BE2C (cell line): ENCODE measurements around the gene CD101.
A peak's percentile ranks its signal among the peaks of the same experiment; 100 is the strongest.

Source experiments
- DNase-seq: peaks from one replicate; pipeline ENCODE4 v3.0.0-alpha.2; 2020
- H3K27me3 ChIP-seq: fragments of 250-450 bp; sonication (Bioruptor Pico); 2 replicates; pipeline ENCODE4 v1.5.1; 2020; ENCODE audit warnings: mild to moderate bottlenecking
- H3K36me3 ChIP-seq: fragments of 250-450 bp; sonication (Bioruptor Pico); 2 replicates; pipeline ENCODE4 v1.5.1; 2020; ENCODE audit warnings: mild to moderate bottlenecking
- H3K4me1 ChIP-seq: fragments of 250-450 bp; sonication (Bioruptor Pico); 2 replicates; pipeline ENCODE4 v1.5.1; 2020
- H3K4me3 ChIP-seq: 2 replicates; pipeline ENCODE4 v1.5.1; 2011; ENCODE audit warnings: low read depth, low read length
- H3K9me3 ChIP-seq: fragments of 250-450 bp; sonication (Bioruptor Pico); 2 replicates; pipeline ENCODE4 v1.5.1; 2020
- TF ChIP-seq, protein P1 (sequence below): IDR thresholded peaks from 2 replicates; pipeline ENCODE4 v1.5.1; 2012; ENCODE audit warnings: mild to moderate bottlenecking, low read depth, low read length

Gene CD101

DNA sequence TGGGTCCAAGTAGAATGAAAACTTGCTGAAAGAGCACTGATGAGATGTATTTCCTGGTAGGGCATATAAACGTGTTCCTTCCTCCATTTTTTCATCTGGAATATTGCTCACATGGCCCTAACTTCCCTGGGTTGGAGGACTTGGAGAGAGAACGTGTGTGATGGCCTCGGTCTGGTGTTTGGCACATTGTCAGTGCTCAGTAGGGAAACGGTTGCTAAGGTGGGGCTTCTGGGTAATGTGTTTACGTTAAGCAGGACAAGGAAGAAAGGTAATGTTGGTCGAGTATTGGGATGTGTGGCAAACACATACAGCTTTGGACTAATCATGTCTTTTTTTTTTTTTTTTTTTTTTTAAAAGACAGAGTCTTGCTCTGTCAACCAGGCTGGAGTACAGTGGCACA lies 64.8 kb downstream of the CD101 start:
- TF ChIP-seq, protein P1, sequence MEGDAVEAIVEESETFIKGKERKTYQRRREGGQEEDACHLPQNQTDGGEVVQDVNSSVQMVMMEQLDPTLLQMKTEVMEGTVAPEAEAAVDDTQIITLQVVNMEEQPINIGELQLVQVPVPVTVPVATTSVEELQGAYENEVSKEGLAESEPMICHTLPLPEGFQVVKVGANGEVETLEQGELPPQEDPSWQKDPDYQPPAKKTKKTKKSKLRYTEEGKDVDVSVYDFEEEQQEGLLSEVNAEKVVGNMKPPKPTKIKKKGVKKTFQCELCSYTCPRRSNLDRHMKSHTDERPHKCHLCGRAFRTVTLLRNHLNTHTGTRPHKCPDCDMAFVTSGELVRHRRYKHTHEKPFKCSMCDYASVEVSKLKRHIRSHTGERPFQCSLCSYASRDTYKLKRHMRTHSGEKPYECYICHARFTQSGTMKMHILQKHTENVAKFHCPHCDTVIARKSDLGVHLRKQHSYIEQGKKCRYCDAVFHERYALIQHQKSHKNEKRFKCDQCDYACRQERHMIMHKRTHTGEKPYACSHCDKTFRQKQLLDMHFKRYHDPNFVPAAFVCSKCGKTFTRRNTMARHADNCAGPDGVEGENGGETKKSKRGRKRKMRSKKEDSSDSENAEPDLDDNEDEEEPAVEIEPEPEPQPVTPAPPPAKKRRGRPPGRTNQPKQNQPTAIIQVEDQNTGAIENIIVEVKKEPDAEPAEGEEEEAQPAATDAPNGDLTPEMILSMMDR: no peak

DNA sequence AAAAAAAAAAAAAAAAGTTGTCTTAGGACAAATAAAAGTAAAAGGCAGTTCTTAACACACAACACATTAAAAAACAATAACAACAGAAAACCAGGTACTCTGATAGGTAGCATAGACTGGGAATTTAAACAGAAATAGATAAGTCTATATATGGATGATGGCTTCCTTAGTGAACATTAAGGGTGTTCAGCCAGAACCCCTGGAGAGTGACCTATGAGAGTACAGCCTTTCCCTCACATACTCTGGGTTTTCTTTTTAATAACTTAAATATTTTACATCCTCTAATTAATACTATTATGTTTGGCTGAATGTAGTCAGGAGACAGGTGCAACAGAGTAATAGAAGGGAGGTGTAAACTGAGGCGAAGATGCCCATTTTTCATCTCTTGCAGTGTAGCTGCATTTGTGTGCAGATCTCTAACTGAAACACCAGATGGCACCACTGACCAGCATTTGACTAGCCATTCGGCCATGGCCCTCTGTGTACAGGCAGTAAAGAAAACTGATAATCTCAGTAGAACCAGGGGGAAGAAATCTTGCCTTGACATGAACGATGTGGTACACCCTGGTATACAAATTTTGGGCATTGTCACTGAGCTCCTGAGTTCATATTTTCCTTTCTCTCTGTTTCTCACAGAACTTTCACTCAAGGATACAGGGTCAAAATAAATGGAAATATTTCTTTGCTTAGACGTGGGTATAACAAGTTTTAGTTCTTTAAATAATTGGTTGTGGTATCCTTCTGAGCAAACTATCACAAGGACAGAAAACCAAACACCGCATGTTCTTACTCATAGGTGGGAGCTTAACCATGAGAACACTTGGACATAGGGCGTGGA lies 66.2 kb downstream of the CD101 start:
- H3K4me1 ChIP-seq: peaks cover 8% of the 10 kb centered on the region
- TF ChIP-seq, protein P1: peak; percentile 90
- H3K27me3 ChIP-seq: no peaks in the 10 kb centered on the region
- H3K36me3 ChIP-seq: peaks cover 4% of the 10 kb centered on the region
- H3K9me3 ChIP-seq: no peaks in the 10 kb centered on the region
- peak; percentile 67 for DNase-seq
- H3K4me3 ChIP-seq: no peak overlapping the region

More for the DNA sequence above, 64.8 kb downstream of the CD101 start:
- peaks cover 8% of the 10 kb centered on the region for H3K4me1 ChIP-seq
- no peak overlapping the region for H3K4me3 ChIP-seq
- H3K9me3 ChIP-seq: no peaks in the 10 kb centered on the region
- DNase-seq: no peak
- no peaks in the 10 kb centered on the region for H3K27me3 ChIP-seq
- peaks cover 4% of the 10 kb centered on the region for H3K36me3 ChIP-seq

DNA sequence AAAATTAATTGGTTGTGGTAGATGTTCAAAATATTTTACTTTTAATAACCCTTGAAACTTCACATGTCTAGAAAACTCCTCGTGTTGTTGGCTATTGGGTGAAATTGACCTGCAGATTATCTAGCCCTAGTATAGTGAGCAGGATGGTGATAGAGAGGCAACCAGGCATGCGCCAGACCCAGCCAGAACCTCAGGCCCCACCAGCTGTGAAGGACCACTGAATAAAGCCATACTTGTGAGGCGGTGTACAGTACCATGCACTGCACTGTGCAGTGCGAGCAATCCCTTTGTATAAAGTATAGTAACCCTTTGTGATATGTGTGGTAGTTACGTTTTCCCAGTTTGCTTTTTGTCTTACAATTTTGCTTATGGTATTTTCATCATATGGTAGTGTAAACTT lies 67.0 kb downstream of the CD101 start:
- Histone ChIP-seq H3K9me3 (no peaks in the 10 kb centered on the region), H3K4me3 (no peak overlapping the region), H3K4me1 (peaks cover 8% of the 10 kb centered on the region), H3K27me3 (no peaks in the 10 kb centered on the region), H3K36me3 (peaks cover 4% of the 10 kb centered on the region)
- no peak for DNase-seq
- TF ChIP-seq, protein P1: no peak

DNA sequence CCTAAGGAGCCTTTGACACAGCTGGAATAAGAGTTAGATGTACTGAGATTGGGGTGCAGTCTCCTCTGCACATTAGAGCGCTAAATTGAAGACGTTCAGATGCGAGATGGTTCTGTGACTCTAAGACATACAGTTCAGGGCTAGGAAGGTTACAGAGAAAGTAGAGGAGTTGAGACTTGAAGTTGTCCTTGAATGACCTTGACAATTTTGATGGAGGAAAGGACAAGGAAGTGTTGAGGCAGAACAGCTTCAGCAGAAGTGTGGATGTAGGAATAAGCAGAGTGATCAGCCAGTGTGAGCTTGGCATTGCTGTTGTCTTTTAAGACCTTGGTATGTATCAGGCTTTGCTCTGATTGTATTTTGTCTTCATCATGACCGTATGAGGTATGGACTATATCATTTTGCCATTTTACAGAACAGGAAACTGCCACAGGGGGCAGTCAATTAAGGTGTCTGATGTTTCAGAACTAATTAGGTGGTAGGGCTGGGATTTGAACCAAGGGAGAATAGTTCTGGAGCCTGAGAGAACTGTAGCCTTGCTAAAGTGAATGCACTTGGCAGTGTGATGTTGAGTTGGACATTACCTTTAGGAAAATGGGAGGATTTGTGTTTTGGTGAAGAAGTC lies 67.8 kb downstream of the CD101 start:
- no peak for DNase-seq
- Histone ChIP-seq H3K4me1 (peaks cover 8% of the 10 kb centered on the region), H3K4me3 (no peak overlapping the region), H3K9me3 (no peaks in the 10 kb centered on the region), H3K27me3 (no peaks in the 10 kb centered on the region), H3K36me3 (peaks cover 4% of the 10 kb centered on the region)
- TF ChIP-seq, protein P1: no peak

DNA sequence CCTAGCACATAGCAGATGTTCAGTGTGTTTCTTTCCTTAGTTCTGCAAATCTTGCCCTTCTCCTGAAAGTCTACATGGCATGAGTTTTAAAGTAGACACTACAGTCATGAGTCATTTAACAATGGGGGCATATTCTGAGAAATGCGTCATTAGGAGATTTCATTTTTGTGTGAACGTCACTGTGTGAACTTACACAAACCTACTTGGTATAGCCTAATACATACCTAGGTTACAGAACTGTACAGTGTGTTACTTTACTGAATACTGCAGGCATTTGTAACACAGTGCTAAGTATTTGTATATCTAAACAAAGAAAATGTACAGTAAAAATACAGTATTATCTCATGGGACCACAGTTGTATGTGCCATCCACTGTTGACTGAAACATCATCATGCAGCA lies 68.6 kb downstream of the CD101 start:
- TF ChIP-seq, protein P1: no peak
- H3K9me3 ChIP-seq: no peaks in the 10 kb centered on the region
- H3K4me3 ChIP-seq: no peak overlapping the region
- no peaks in the 10 kb centered on the region for H3K27me3 ChIP-seq
- H3K4me1 ChIP-seq: peaks cover 8% of the 10 kb centered on the region
- peaks cover 6% of the 10 kb centered on the region for H3K36me3 ChIP-seq
- DNase-seq: no peak

DNA sequence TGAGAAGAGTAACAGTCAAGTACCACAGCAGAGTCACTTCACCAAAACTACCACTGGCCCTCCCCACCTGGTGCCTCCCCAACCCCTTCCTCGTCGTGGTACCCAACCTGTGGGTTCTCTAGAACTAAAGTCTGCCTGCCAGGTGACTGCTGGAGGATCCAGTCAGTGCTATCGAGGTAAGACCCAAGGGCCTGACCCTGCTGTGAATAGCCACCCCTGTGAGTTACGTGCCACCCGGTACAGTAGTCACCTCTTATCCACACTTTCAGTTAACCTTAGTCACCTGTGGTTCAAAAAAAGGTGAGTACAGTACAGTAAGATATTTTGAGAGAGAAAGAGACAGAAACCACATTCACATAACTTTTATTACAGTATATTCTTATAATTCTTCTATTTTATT lies 75.1 kb downstream of the CD101 start:
- no peak overlapping the region for H3K4me3 ChIP-seq
- H3K9me3 ChIP-seq: no peaks in the 10 kb centered on the region
- no peak for DNase-seq
- no peaks in the 10 kb centered on the region for H3K27me3 ChIP-seq
- peaks cover 22% of the 10 kb centered on the region for H3K36me3 ChIP-seq
- H3K4me1 ChIP-seq: no peaks in the 10 kb centered on the region
- TF ChIP-seq, protein P1: no peak
